AG09319 (cell line): ENCODE measurements around the gene MUCL3.
"Not testable (repeated sequence)": the region's sequence is repeated elsewhere in the genome, so short reads cannot be mapped to it uniquely, and the experiment has no call there.

ENCODE experiments used
- DNase-seq: peaks from one replicate; pipeline ENCODE4 v3.0.0-alpha.2; 2010; ENCODE audit warnings: low read depth; ENCODE audit errors: extremely low read depth
- TF ChIP-seq, protein P1 (sequence below): IDR thresholded peaks from 2 replicates; pipeline ENCODE4 v1.5.1; 2011; ENCODE audit warnings: low read depth, mild to moderate bottlenecking, inconsistent platforms, low read length, moderate library complexity

The MUCL3 gene

DNA sequence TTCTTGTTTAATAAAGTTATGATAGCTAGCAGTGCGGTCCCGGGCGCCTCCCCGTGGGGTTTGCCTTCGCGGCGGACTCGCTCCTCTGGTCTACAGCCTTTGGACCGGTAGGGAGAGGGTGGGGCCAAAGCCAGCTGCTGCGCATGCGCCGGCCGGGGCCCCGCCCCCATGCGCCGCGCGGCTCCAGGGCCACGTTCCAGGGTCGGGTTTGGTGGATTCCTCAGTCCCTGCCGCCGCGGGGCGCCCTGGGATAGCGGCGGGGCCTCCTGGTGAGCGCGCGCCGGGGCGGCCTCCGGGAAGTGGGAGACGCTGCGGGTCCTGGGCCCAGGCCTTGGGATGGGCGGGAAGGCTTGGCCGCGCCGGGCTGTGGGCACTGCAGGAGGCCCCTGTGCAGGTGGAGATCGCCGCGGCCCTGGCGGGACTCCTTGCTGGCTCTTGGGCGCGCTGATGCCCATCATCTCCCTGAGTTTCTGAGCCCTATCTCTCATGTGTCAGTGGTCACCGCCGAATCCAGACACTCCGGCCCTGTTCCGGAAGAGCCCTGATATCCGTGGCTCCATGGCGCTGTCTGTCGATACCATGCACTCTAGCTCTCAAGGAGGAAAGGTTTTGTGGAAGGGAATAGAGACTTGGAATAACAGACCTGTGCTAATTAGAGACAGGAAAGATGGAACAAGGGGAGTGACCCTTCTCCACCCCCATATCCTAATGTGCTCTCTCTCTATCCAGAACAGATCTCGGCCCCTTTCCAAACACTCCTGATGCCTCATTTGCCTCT is 26.5 kb upstream of the MUCL3 start, which contains the start of gene VARS2:
VARS2 (plus strand) TSS at position 163 of the 778 bp plus-strand sequence; CDS start at position 762, 599 bp downstream.
- TF ChIP-seq, protein P1, sequence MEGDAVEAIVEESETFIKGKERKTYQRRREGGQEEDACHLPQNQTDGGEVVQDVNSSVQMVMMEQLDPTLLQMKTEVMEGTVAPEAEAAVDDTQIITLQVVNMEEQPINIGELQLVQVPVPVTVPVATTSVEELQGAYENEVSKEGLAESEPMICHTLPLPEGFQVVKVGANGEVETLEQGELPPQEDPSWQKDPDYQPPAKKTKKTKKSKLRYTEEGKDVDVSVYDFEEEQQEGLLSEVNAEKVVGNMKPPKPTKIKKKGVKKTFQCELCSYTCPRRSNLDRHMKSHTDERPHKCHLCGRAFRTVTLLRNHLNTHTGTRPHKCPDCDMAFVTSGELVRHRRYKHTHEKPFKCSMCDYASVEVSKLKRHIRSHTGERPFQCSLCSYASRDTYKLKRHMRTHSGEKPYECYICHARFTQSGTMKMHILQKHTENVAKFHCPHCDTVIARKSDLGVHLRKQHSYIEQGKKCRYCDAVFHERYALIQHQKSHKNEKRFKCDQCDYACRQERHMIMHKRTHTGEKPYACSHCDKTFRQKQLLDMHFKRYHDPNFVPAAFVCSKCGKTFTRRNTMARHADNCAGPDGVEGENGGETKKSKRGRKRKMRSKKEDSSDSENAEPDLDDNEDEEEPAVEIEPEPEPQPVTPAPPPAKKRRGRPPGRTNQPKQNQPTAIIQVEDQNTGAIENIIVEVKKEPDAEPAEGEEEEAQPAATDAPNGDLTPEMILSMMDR = peak; percentile 39
- DNase-seq = peak; percentile 82

DNA sequence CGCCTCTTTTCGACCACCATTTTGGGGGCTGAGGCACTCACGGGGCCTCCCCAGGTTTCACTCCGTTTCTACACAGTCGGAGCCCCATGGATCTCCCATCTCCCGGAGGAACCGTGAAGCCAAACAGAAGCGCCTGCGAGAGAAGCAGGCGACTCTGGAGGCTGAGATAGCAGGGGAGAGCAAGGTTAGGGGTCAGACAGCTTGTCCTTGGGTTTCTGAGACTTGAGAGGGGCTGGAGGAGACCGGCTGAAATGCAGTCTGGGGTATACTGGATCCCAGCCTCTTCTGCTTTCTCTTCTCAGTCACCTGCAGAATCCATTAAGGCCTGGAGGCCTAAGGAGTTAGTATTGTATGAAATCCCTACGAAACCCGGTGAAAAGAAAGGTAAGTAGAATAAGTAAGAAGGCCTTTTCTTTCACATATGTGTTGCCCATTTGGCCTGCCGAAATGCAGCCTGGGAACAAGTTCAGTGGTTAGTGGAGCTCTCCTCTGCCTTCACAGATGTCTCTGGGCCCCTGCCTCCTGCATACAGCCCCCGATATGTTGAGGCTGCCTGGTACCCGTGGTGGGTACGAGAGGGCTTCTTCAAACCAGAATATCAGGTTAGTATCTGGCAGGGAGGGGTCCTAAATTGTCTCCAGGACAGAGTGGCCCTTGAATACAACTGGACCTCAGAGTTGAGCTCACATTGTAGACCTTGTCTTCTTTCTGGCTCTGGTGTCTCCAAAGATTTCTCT is 25.8 kb upstream of the MUCL3 start:
- no peak for DNase-seq
- TF ChIP-seq, protein P1 = no peak

DNA sequence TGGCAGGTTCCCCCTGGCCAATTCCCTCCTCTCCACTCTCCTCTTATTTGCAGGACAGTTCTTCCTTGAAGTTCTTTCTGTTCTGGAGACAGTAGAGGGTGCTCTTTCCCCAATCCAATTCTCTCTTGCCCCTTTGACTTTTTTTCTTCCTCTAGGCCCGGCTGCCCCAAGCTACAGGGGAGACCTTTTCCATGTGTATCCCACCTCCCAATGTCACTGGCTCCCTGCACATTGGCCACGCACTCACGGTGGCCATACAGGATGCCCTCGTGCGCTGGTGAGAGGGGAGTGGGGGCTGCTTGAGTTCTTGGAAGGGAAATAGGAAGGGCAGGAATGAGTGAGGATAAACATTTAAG is 25.2 kb upstream of the MUCL3 start:
- DNase-seq = peak; percentile 32
- TF ChIP-seq, protein P1 = peak; percentile 74

DNA sequence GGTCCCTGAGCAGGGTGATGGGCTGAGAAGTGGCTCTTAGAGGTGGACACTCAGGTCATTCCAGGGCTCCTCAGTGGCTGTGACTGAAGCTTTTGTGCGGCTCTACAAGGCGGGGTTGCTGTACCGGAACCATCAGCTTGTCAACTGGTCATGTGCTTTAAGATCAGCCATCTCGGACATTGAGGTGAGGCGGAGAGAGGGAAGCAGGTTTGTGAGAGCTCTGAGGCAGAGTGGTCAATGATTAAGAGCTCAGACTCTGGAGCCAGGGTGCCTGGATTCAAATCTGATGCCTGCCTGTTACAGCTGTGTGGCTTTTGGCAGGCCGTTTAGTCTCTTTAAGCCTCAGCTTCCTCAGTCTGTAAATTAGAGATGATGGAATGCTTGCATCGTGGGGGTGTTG is 23.7 kb upstream of the MUCL3 start:
- TF ChIP-seq, protein P1 = no peak
- no peak for DNase-seq

DNA sequence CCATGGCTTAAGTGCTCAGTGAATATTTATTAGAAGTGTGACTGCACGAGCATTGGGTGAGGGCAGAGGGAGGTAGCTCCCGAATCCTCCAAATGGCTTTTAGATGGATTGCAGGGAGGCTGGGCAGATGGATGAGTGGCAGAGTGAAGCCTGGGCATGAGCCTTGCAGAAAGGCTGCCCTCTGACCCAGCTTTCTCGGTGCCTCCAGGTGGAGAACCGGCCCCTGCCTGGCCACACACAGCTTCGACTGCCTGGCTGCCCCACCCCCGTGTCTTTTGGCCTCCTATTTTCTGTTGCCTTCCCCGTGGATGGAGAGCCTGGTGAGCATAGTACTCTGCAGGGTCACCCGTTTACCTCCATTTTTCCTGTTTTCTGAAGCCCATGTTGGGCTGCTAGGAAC is 23.3 kb upstream of the MUCL3 start:
- TF ChIP-seq, protein P1 = no peak
- DNase-seq = no peak

DNA sequence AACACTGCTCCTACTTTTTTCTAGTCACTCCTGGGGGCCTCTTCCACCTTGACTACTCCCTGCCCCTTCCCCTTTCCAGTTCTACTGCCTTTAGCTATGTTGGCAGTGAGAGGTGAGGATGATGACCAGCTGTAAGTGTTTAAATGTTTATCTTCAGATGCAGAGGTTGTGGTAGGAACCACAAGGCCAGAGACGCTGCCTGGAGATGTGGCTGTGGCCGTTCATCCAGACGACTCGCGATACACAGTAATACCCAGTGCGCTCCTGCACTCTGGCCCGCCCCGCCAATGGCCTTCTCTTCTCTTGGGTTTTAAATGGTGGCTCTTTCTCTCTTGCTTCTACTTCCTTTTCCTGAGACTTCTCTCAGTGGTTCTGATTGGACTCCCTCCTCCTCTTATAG is 22.1 kb upstream of the MUCL3 start:
- TF ChIP-seq, protein P1 = no peak

DNA sequence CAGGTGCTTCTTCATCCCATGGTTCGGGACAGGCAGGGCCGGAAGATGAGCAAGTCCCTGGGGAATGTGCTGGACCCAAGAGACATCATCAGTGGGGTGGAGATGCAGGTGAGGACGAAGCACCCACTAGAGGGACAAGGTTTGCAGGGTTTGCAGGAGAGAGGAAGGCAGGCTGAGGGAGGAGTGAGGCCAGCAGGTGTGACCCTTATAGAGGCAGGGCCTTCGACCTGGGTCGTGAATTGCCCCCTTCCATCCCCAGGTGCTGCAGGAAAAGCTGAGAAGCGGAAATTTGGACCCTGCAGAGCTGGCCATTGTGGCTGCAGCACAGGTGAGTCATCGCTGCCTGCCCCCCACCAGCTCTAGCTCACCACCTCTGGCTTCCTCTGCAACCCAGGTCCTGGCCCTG is 18.3 kb upstream of the MUCL3 start:
- TF ChIP-seq, protein P1 = no peak
- DNase-seq = no peak

More for the DNA sequence above, 22.1 kb upstream of the MUCL3 start:
- DNase-seq = no peak

DNA sequence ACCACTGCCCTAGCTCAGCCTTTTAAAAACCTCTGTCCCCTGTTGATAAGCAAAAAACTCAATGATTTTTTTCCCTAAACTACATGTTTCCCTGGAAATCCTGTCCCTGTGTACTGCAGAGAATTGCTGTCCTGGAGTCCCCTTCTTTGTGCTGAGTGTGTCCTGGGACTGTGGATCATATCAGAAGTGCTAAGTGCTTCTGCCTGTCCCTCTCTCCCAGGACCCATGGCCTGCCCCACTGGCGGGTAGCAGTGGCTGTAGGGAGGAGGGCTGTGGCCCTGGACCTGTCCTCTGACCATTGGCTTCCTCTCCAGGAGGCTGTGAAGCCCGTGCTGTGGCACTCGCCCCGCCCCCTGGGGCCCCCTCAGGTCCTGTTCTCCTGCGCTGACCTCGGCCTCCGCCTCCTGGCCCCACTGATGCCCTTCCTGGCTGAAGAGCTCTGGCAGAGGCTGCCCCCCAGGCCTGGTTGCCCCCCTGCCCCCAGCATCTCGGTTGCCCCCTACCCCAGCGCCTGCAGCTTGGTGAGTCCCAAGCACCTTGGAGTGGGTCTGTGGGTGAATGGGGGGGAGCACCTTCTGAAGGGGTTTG is 16.6 kb upstream of the MUCL3 start:
- not testable (repeated sequence) for DNase-seq
